ENCODE measurements around the gene STX2. TPM values are rescaled to one million over a fixed set of nuclear protein-coding genes. Genes with fewer than 3 reads are reported as not detected.

STX2 gene
- total RNA-seq, 2 experiments from 2014 or later = 13.4 to 14.1 TPM

- peaks cover 89% of the 10 kb centered on the region for H3K36me3 Mint-ChIP-seq (ENCODE audit: low read depth)
- no peaks in the 10 kb centered on the region for H3K27me3 ChIP-seq (ENCODE audit: control insufficient read depth in 1 of 2, insufficient read depth in 2 of 2, low read length in 2 of 2)
- ChIA-PET CTCF (no interaction called here), POLR2A (no interaction called here)
- H3K9me3 Mint-ChIP-seq = no peaks in the 10 kb centered on the region
- no peak overlapping the region for H3K4me3 ChIP-seq (ENCODE audit: low read length)
- H3K4me3 Mint-ChIP-seq = no peak overlapping the region
- no peak for TF ChIP-seq CTCF (IDR thresholded peaks at IDR 0.05)
- ATAC-seq (ENCODE audit: poor library complexity) = no peak
- H3K36me3 ChIP-seq (ENCODE audit: insufficient read depth, low read length) = peaks cover 71% of the 10 kb centered on the region
- intact Hi-C loops (cut with DNase I, micrococcal nuclease) = no loop called here
- no peak for DNase-seq
- H3K4me1 Mint-ChIP-seq (ENCODE audit: low read depth) = no peaks in the 10 kb centered on the region
- no peak overlapping the region for H3K27ac ChIP-seq (ENCODE audit: low read depth in 1 of 2, low read length in 2 of 2)
- H3K27ac Mint-ChIP-seq = no peak overlapping the region
- H3K27me3 Mint-ChIP-seq = no peaks in the 10 kb centered on the region
- peaks cover 0 to 10% of the 10 kb centered on the region in 2 experiments for H3K9me3 ChIP-seq (ENCODE audit: control insufficient read depth in 1 of 2, insufficient read depth in 1 of 2, low read length in 2 of 2)
- H3K4me1 ChIP-seq (ENCODE audit: insufficient read depth, low read length) = no peaks in the 10 kb centered on the region
These were observed 35.3 kb downstream of the STX2 start for GRCh38 chr12:130803702-130804101.

- H3K27me3 Mint-ChIP-seq = no peaks in the 10 kb centered on the region
- ChIA-PET POLR2A (no interaction called here), CTCF (no interaction called here)
- no peak overlapping the region for H3K4me3 Mint-ChIP-seq
- Histone ChIP-seq H3K36me3 (ENCODE audit: insufficient read depth, low read length) (peaks cover 48% of the 10 kb centered on the region), H3K27me3 (ENCODE audit: control insufficient read depth in 1 of 2, insufficient read depth in 2 of 2, low read length in 2 of 2) (no peaks in the 10 kb centered on the region), H3K4me3 (ENCODE audit: low read length) (no peak overlapping the region), H3K9me3 (ENCODE audit: control insufficient read depth in 1 of 2, insufficient read depth in 1 of 2, low read length in 2 of 2) (peaks cover 0 to 3% of the 10 kb centered on the region in 2 experiments), H3K4me1 (ENCODE audit: insufficient read depth, low read length) (peaks cover 13% of the 10 kb centered on the region), H3K27ac (ENCODE audit: low read depth in 1 of 2, low read length in 2 of 2) (no peak overlapping the region)
- intact Hi-C loops (cut with DNase I, micrococcal nuclease) = no loop called here
- no peak for TF ChIP-seq CTCF (IDR thresholded peaks at IDR 0.05)
- H3K9me3 Mint-ChIP-seq = no peaks in the 10 kb centered on the region
- peaks cover 89% of the 10 kb centered on the region for H3K36me3 Mint-ChIP-seq (ENCODE audit: low read depth)
- ATAC-seq (ENCODE audit: poor library complexity) (no peak), DNase-seq (no peak)
- H3K27ac Mint-ChIP-seq = no peak overlapping the region
- peaks cover 7% of the 10 kb centered on the region for H3K4me1 Mint-ChIP-seq (ENCODE audit: low read depth)
These were observed 38.7 kb downstream of the STX2 start for GRCh38 chr12:130800312-130800711.

- Histone ChIP-seq H3K4me1 (ENCODE audit: insufficient read depth, low read length) (peaks cover 13% of the 10 kb centered on the region), H3K36me3 (ENCODE audit: insufficient read depth, low read length) (peaks cover 40% of the 10 kb centered on the region), H3K9me3 (ENCODE audit: control insufficient read depth in 1 of 2, insufficient read depth in 1 of 2, low read length in 2 of 2) (no peaks in the 10 kb centered on the region), H3K27ac (ENCODE audit: low read depth in 1 of 2, low read length in 2 of 2) (no peak overlapping the region), H3K4me3 (ENCODE audit: low read length) (no peak overlapping the region), H3K27me3 (ENCODE audit: control insufficient read depth in 1 of 2, insufficient read depth in 2 of 2, low read length in 2 of 2) (no peaks in the 10 kb centered on the region)
- Mint-ChIP-seq H3K9me3 (no peaks in the 10 kb centered on the region), H3K27me3 (no peaks in the 10 kb centered on the region), H3K4me1 (ENCODE audit: low read depth) (peaks cover 7% of the 10 kb centered on the region), H3K27ac (no peak overlapping the region), H3K4me3 (no peak overlapping the region), H3K36me3 (ENCODE audit: low read depth) (peaks cover 87% of the 10 kb centered on the region)
- ChIA-PET CTCF (no interaction called here), POLR2A (interaction anchor here (0.8 kb wide), 1 partner anchor 19 kb away, joined by 3 read pairs; no protein-coding TSS in a partner anchor)
- ATAC-seq (ENCODE audit: poor library complexity) (no peak), DNase-seq (no peak)
- TF ChIP-seq CTCF (IDR thresholded peaks at IDR 0.05) = no peak
- intact Hi-C loops (cut with DNase I, micrococcal nuclease) = no loop called here
These were observed 40.0 kb downstream of the STX2 start for GRCh38 chr12:130799051-130799450.
